Kidney tubule cell (primary cell): ENCODE results near the gene LMO1.

Experiments
- DNase-seq: peaks from one replicate; pipeline ENCODE4 v3.0.0-alpha.2; 2018; ENCODE audit warnings: low spot score

Gene LMO1

DNA sequence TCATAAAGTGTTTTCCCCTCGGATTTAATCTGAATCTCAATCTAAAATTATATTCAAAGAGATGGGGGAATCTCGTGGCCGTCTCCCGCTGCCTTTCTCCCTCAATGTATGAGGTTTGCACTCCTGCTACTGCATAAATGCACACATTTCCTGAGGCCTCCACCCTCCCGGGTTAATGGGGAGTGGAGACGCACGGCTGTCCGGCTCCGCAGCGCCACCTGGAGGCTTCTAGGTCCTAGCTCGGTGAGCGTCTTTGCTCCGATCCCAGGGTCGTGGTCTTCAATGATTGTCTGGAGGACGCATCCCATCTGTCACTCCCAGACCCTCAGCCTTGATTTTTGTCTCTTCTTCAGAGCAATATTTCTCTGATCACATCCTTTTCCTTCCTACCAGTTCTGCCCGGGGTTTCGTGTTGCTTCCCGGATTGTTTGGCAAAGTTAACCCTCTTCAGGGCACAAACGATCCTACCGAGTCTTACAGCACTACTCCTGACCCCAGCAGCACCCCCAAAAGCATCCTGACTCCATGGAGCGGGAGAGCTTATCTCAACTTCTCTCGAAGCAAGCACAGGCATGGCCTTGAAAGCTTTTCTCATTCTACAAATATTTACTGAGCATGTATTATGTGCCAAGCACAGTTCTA lies at the start of gene LMO1:
LMO1 (minus strand) TSS at position 110 of the 642 bp plus-strand sequence. CDS start 516 bp downstream, outside the sequence.
- peak; percentile 73 for DNase-seq

DNA sequence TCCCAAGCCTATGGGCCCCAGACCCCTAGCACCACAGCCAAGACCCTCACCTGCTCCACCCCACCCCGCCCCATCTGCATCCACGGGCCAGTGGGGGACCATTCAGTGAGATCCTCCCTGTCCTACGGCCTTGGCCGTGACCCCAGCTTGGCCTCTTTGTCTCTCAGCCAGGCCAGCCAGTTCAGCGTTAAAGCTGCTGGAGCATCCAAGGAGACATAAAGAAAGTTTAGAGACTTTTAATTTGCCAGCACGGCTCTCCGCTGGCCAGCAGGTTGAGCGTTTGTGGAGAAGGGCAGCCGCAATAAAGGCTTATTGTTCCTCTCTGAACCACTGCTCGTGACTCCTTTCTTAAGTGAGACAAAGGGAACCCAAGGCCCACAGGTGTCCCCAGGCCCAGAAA lies 49.3 kb upstream of the LMO1 start:
- no peak for DNase-seq

DNA sequence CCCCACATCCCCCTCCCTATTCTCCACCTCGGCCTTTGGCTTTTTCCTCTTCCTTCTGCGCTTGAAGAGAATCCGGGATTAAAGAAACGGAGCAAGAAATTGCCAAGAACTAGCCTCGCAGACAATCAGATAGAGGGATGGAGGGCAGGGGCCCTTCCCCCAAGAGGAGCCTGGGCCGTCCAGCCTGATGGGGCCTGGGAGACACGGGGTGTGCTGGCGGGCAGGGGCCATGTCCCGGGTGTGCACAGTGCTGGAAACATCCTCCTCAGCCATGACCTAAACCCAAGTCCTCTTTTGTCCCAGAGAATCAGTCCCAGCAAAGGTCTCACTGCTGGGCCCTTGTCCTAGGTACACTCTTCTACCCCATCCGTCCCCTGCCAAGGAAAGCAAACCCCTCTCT lies 47.7 kb upstream of the LMO1 start:
- DNase-seq, result no peak

DNA sequence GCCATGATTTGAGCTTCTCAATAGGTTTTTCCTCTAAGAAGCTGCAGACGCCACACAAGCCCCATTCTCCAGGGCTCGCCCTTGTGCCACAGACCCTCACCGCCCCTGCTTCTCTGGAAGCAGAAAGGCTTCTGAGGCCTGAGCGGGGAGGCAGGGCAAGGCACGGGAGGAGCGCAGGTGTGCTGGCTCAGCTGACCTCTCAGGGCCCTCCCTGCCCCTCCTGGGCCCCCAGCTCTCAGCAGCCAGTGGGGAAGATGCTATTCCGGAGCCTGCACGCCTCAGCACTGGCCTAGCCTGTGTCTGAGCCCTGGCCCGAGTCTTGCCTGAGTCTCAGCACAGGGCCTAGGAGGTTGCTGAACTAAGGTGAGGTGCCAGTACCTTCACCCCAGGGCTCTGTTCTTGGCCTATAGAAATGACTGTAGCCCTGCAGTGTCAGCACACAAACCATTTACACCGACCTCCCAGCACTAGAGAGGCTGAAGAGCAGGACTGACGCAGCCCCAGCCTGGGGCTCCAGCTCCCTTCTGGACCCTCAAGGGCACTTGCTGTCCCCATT lies 47.1 kb upstream of the LMO1 start:
- no peak for DNase-seq

DNA sequence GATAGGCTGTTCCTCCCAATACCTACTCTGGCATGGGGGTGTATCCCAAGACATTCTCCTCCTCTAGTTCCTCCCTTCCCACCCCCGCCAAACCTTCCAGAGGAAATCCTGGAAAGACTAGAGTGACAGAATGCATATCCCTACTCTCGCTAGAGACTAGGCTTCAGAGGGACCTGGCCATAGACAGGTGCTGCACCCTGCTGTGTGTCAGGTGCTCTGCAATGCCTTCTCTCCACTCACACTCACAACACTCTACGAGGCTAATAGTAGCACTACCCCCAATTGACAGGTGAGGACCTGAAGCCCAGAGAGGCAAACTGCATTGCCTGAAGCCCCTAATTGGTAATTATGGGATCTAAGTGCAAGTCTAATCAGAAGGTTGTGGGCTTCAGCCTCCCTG lies 46.2 kb upstream of the LMO1 start:
- peak; percentile 22 for DNase-seq

DNA sequence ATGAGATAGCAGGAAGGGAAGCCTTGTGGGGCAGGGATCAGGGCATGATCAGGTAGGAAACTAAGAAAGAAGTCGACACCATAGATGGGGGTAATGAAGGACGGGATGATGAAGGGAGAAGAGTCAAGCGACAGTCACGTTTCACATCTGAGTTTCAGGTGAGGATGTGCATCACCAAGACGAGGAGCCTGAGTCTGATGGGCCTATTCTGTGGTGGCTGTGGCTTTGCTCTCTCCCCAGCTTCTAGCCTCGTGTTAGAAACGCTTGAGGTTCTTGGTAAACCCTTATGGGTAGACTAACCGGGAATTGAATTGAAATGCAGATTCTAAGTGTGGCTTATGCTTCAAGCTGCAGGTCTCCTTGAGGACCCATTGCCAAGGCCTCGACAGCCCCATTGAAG lies 45.6 kb upstream of the LMO1 start:
- DNase-seq, result no peak

DNA sequence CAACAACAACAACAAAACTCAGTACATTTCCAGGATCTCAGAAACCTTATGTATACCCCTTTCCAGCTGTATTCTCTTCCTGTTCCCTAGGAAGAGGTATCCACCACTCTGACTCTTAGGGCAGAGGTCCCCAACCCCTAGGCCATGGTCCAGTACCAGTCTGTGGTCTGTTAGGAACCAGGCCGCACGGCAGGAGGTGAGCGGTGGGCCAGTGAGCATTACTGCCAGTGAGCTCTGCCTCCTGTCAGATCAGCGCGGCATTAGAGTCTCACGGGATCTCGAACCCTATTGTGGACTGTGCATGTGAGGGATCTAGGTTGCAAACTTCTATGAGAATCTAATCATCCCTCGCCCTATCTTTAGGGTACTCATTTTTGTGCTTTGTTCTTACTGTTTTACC lies 43.9 kb upstream of the LMO1 start:
- no peak for DNase-seq

DNA sequence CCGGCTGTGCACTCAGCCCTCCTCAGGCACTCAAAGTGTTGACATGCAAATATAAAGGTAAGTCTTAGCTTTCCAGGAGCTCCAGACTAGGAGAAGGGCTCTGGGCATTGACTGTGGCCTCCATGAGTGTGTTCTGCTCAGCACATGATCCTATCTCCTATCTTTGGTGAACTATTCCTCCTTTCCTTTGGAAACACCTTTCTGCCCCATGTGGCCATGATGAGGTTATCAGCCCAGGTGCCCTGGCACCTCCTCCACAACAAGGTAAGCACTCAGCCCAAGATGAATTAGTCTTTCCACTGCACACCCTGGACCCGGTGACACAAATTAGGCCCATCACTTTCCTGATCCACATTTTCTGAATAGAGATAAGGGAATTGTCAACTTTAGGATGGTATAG lies 37.9 kb upstream of the LMO1 start:
- no peak for DNase-seq

DNA sequence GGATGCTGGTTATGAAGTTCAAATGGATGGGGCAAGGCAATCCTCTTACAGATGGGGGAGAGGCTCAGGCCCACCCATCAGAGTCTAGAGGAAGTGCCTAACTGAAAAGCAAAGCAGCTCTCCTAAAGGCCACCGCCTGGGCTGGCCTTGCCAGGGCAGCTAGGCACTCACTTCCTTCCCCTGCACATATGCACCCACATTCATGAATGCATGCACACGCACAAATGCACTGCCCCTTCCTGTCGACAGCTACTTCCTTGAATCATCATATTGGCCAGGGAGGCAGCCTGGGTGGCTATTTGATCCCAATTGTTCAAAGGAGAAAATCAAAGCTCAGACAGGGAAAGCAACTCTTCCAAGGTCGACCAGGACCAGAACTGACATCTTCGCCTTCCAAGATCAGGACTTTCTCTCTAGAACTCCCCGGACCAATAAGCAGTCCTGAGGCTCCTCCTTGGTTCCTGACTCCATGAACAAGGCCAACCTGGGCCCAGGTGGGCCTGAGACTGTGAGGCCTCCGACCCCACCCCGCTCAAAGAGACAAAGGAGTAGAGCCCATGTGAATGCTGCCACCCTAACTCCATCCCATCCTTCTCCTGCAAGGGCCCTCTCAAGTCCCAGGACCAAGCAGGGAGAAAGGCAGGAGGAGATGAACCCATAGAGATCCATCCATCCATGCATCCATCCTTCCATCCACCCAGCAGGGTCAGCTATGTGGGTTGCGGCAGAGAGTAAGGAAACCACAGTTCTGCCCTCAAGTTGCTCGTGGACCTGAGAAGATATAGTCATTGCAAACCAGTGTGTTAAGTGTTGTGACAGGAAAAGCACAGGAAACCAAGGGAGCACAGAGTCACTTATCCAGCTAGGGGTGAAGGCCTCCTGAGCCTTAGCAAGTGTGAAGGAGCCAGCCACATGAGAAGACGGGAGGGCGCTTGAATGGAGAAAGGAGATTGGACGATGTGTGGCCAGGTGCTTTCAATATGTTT lies 35.4 kb upstream of the LMO1 start:
- no peak for DNase-seq

DNA sequence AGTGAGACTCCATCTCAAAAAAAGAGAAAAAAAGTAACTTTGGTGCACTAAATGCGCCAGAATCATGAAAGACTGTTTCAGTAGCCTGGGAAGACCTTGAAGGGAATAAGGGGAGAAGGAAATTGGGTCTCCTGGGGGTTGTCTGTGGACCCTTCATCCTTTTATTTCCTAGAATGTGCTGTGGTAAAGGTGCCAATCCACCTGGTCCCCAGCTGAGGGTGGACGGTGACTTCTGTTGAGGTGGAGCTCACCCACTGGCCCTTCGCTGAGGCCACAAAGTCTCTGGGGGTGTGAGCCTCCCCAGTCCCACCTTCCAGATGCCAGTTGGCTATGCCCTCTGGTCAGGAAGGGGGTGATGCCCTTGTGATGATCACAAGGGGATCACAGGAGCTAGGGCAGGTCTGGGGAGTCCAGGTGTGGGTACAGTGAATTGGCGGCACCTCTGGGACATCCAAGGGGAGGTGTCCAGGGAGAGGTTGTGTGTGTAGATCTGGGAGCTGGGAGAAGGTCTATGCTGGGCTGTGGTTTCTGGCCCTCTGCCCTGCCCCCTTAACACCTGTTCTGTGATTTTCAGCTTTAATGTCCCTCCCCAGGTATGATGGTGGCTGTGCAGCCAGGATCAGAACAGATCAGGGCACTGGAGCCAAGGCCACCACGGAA lies 34.2 kb upstream of the LMO1 start:
- no peak for DNase-seq

DNA sequence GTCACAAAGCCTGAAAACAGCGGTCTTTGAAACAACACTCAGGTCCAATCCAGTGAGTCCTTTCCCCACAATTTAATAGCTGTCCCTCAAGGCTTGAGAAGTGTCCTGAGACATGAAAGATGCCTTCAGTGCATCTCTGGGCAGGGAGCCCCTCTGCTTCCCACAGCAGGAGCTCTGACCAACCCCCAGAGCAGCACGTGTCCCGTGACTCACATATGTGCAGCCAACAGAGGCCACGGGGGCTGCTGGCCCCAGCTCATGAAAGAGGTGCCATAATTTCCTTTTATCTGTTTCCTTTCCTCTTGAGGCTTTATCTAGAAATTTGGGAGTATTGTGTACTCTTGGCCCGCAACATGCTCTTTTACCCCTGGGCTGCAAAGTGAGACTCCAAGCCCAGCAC lies 33.2 kb upstream of the LMO1 start:
- no peak for DNase-seq

DNA sequence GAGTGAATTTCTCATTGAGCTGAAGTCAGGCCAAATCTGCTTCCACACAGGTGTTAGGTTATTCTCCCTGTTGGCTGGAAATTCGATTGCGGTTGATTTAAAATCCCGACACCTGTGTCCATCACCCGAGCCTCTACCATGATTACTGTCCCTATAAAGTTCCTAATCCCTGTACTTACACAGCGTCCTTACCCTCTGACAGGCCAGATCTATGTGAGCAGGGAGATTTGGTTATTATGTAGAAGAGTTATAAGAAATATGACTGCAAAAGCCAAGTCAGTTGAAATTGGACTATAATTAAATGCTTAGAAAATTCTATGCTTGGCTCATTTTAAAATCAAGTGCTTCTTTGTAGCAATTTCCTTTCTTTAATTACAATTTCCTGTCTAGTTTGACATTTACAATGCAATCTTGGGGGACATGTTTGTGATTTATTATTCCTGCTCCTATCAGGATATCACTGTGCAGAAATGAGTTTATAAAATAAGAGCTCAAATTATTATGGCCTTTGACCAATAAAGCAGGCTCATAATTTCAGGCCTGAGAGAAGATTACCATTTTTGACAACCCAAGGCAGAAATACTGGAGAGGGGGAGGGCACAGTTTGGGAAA lies 32.5 kb upstream of the LMO1 start:
- no peak for DNase-seq

DNA sequence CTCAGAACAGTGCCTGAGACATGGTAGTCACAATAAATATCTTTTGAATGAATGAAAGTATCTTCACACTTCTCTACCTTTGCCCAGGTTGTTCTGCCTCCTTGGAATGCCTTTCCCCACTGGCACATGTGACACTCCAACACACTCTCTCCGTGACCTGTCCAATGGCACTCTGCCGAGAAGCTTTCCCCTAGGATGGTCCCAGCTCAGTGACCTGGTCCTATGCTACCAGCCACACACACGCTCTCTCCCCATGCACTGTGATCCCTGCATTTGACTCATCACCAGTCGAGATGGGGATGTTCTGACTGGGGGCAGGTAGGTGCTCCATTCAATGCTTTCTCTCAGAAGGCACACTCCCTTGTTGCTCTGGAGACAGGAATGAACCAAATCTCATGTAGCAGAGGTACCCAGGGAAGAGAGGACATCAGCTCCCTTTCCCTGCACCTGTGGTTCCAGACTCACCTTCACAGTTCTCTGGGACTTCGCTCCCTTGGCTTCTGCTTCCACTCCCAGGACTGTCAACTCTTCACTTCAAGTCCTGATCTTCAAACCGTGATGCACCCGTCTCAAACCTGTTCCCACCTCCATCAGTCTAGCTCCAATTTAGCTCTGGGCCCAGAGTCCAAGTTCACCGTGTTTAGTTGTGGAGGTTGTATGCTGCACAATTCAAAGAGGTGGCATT lies 30.7 kb upstream of the LMO1 start:
- DNase-seq, result no peak

DNA sequence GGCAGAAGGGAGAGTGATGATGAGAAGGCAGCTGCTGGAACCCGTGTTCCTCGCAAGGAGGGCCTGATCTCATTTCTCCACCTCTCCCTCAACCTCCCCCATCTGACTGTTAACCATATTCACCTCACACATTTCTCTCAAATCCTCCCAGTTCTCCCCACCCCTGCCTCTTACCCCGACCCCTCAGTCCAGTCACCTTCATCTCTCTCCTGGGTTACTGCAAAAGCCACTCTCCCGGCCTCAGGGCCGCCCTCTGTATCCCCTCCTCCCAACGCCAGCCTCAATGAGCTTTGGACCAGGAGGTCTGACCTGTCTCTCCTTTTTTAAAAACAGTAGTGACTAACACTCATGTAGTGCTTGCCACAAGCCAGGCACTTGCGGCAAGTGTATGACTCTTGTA lies 29.5 kb upstream of the LMO1 start:
- no peak for DNase-seq

DNA sequence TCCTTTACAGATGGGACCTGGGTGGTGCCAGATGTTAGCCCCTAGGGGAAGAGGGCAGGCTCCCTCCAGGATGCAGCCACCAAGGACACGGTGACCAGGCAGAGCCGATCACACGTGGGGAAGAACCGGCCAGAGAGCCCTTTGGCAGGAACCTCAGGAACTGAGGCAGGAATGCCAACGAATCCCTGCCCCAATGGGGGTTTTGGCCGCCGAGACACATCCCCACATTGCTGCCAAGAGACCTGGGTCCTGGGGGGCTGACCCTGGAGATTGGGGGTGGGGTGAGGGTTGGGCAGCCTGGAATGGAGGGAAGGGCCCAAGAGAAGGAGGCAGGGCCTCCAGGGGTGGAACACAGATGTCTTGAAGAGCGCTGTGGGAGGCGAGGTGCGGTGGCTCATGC lies 28.7 kb upstream of the LMO1 start:
- DNase-seq, result no peak

DNA sequence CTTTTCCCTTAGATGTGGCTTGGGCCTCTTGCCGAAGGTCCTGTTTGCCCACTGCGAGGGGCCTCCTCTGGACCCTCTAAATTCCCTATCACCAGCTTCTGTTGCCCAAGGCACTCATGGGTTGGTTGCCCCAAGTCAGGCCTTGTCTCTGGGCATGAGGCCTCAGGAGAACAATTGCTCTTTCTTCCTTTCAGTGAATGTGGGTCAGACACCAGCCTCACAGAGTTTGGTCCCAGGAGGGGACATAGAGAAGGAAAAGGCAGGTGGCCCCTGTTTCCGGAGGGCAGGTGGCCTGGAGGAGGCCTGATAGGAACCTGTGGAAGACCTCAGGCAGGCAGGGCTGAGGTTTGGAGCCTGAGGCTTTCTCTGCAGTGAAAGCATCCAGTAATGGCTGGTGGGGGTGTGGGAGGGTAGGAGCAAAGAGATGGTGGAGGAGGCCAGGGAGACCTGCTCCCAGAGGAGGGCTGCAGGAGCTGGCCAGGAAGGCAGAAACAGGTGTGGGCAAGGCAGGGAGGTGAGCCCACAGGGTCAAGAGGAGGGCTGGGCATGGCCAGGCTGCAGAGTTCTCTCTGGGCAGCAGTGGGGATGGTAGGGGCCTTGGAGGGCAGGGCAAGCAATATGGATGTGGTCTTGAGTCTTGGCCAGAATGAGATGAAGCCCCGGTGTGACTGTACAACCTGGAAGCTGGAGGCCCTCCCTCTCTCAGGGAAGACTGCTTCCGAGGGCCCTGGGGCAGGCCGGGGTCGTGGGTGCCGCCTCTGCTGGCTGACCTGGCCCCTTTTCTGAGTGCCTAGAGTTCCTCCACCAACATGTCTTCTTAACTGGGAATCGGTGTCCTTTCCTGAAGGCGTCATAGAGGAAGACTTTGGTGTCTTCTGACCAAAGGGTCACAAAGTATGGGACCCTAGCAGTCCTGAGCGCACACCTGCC lies 28.0 kb upstream of the LMO1 start:
- DNase-seq, result no peak

DNA sequence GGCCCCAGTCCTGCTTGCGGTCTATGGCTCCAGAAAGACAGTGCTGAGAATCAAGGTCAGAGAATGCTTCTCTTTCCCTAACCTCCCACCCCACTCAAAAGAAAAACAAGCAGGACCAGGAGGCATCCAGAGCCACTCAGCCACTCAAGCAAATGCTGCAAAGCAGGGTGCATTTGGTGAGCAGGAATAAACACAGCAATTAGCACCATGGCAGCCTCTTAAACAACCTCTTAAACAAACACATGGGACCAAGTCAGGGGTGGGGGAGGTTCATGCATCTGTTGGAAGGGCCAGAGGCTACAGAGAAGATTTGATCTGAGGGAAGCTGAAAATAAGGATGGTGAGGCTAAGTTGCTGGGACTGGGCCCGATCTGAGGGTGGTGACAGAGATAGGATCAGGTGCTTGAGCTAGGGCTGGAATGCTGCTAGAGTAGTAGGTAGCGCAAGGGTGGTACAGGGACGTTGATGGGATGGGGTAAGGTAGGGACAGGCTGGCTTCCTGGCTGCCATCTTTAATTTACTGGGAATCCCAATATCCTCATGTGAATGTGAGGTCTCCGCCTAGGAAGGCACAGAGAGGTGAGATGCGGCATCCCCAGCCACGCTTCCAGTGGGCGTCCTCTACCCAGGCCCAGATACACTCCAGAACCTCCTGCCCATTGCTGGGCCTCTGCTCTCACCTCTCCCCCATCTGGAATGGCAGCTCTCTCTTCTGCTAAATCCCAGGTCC lies 26.6 kb upstream of the LMO1 start:
- no peak for DNase-seq

DNA sequence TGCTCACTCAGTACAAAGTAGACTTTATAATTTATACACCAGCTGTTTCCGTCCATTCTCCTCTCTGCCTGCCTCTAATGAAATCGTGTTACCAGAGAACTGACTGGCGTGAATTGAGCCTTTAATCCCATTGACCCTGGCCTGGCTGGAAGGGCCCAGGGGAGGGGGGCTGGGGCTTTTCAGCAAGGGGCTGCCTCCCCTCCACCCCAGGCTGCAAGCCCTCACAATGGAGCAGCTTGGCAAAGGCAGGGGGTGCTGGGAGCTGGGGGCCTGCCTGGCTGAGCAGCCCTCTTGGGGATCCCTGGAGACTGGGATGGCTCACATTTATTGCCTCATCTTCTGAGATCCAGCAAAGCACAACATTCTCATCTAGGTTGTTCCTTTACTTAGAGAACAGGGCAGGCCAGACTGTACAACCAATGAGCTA lies 25.8 kb upstream of the LMO1 start:
- no peak for DNase-seq

DNA sequence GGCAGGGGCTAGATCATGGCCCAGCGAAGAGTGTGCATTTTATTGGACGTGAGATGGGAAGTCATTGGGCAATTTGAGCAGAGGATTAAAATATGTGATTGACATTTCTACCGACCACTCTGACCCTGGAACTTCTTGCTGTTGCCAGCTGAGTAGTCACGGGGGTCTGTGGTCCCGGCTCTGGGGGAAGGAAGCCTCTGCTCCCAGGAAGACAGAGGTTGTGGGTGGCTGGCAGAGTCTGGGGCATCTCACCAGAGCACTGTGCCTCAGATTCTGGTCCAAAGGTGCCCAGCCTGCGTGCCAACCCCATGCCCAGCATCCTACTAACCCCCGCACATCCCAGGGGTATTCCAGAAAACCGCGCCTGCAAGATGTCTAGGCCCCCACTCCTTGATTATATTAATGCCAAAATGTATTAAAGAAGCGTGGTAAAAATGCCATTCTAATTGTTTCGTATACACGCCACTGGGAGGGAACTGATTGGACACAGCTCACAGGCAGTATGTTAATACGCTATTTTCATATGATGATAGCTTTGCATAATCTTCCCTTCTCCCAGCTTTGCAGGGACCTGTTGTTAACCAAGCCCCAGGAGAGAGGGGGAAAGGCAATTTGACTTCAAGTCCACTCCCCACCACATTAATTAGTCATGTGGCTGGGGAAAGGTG lies 25.3 kb upstream of the LMO1 start:
- DNase-seq, result no peak
